LNCaP clone FGC (cell line): Measurements from ENCODE around the gene PPP1R3E.

ENCODE experiments used
- DNase-seq: peaks from one replicate; pipeline ENCODE4 v3.0.0-alpha.2; 2011; ENCODE audit warnings: low read depth
- H3K4me3 ChIP-seq: 2 replicates; pipeline ENCODE4 v1.5.1; 2011; ENCODE audit warnings: mild to moderate bottlenecking, low read depth, low read length, control low read depth
- CTCF ChIP-seq: IDR thresholded peaks from 2 replicates; pipeline ENCODE4 v1.5.1; 2012; ENCODE audit warnings: mild to moderate bottlenecking; ENCODE audit not compliant: control insufficient read depth, insufficient read depth; ENCODE audit errors: extremely low read depth

PPP1R3E gene

GRCh38 chr14:23300687-23301223 is 1.9 kb downstream of the PPP1R3E start:
- no peak for DNase-seq
- H3K4me3 ChIP-seq, result peak overlapping the region; percentile 72
- TF ChIP-seq CTCF, result no peak

- peak overlapping the region; percentile 72 for H3K4me3 ChIP-seq
- DNase-seq, result no peak
- TF ChIP-seq CTCF, result no peak
Observed at GRCh38 chr14:23299986-23300686, 2.5 kb downstream of the PPP1R3E start.

GRCh38 chr14:23299211-23299957 is 3.3 kb downstream of the PPP1R3E start:
- DNase-seq, result no peak
- H3K4me3 ChIP-seq, result no peak overlapping the region
- peak; percentile 55 for TF ChIP-seq CTCF

GRCh38 chr14:23297611-23298277 is 4.9 kb downstream of the PPP1R3E start:
- H3K4me3 ChIP-seq, result no peak overlapping the region
- no peak for TF ChIP-seq CTCF
- DNase-seq, result no peak

- TF ChIP-seq CTCF, result no peak
- H3K4me3 ChIP-seq, result no peak overlapping the region
- no peak for DNase-seq
Observed at GRCh38 chr14:23297096-23297495, 5.6 kb downstream of the PPP1R3E start.

GRCh38 chr14:23296012-23296777 is 6.5 kb downstream of the PPP1R3E start:
- H3K4me3 ChIP-seq, result no peak overlapping the region
- DNase-seq, result no peak
- TF ChIP-seq CTCF, result no peak
